Activated CD4-positive, alpha-beta T cell treated with anti-CD3 and anti-CD28 coated beads, Interleukin-2, amount 50 U/mL, for 1 hour (primary cell): ENCODE data around the gene C1orf52.

Experiments used
- DNase-seq: peaks from one replicate; pipeline ENCODE4 v3.0.0-alpha.2; 2020

C1orf52 gene

DNA sequence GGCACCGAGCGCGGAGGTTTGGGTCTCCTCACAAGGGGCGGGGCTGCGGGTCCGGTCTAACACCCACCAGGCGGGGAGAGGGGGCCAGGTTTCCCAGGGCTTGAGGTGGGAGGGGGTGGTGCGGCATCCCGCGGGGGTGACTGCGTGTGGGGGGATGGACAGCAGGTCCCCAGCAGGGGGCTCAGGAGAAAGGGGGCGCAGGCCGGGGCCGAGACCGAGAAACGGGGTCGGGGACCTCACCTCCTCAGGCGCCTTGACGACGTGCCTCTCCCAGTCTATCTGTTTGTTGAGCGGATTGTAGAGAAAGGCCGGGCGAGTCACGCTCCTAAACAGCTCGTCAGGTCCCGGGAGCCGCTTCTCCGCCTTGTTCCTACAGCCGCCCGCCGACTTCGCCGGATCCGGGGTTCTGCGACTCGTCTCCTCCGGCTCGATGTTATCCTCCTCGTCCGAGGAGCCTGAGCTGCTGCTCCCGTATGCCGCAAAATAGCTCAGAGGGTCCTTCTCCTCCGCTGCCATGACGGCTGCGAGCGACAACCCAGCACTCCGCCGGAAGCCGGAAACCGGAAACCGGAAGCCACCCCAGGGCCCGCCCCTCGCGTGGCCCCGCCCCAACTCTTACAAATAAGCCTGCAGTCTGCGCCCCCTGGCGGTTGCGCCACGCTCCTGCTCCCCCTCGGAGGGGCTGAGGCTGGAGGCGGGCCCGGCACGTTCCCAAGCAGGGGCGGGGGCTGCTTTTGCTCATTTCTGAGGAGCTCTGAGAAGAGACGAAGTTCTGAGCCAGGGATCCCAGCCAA, at the start of gene C1orf52:
Gene C1orf52 (minus strand): TSS at position 545 of the 794 bp plus-strand sequence. CDS start 29 bp downstream, at position 516.
- peak; percentile 96 for DNase-seq

DNA sequence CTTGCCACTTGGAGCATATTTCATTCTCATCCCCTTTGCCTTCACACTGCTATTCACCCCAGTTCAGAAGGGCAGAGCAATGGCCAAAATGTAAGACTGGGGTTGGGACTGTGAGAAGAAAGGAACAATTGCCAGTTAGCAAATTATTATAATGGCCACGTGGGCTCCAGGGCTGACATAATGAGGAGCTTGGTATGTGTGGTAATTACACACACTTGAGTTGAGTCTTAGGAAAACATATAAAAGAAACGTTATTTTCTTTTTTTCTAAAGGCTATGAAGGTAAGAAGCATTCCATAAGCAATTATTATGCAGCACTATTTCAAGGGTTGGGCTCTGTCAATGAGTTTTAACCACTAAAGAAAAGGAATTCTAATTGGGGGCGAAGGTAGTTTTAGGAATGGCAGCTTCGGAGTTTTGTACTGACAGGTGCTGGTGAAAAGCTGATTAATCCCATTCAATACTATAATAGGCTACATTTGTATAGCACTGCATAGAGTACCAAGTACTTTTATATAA, 49.4 kb upstream of the C1orf52 start:
- DNase-seq, result no peak

DNA sequence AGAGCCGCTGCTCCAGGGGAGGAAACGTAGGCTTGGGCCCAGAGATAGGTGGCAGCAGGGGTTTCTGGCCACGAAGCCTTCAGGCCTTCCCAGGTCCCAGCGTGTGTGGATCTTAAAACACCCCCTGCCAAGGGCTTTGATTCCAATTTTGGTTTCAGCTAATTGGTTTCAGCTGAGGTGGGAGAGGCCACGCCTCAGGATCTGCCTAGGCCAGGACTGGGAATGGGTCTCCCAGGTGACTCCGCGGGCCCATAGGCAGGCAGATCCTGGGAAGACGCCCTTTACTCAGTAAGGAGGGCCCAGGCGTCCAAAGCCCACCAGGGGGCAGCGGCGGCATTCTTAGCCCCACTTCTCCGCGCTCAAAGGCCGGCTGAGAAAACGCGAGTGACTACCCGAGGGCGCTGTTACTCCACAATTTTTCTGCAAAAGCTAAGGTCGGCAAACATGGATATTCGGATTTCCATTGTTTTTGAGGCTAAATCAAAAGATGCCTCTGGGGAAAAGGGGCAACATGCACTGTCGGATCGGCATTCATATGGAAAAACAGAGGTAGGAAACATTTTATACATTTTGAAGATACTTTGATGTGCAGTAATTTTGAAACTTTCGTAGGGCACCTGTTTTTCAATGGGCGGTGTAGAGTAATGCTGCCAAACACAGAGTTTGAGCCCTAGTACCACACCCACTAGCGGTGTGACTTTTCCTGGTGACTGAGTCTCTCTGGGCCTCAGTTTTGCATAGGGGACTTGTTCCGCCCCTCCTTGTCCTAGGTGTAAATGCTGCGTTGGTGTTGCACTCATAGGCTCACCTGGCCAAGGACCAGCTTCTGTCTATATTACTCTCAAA, 48.7 kb upstream of the C1orf52 start:
- DNase-seq, result peak; percentile 56

DNA sequence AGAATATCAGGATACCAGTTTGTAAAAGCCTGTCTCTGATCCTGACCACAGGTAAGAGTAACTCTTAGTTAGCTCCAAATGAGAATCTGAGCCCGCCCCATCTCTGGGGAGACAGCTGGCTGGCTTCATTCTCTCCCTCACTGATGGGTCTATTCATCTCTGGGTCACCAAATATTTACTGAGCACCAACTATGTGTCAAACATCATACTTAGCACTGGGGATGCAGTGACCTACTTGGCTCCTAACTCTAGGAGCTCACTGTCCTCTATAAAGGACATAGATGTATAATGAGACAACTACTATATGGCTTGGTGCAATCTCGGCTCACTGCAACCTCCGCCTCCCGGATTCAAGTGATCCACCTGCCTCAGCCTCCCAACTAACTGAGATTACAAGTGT, 46.8 kb upstream of the C1orf52 start:
- DNase-seq, result no peak

DNA sequence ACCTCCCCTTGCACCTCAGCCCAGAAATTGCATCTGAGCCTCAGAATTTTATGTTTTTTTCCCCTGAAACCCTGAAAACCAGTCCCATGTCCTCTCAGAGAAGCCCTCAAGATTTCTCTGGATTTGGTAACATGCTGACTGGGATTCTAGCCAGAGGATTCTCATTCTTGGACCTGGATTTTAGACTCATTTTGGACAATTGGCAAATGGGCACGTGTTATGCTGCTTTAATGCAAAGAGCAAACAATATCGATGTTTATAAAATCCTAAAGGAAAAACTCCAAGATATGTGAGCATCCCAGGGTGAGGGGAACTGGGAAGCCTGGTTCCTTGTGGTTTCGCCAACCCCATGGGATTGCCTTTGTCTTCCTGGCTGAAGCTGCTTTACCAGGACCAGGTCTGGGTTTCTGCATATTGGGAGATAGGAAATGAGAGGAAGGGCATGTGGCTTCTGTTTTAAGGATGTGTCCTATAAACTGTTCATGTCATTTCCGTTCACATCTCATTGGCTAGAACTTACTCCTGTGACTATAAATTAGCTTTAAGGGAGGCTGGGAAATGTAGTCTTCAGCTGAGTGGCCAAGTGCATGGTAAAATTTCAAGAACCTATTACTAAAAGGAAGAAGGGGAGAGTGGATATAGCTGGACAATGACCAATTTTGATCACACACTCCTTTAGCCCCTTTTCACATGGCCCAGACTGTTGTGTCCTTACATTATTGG, 44.1 kb upstream of the C1orf52 start:
- DNase-seq, result no peak

DNA sequence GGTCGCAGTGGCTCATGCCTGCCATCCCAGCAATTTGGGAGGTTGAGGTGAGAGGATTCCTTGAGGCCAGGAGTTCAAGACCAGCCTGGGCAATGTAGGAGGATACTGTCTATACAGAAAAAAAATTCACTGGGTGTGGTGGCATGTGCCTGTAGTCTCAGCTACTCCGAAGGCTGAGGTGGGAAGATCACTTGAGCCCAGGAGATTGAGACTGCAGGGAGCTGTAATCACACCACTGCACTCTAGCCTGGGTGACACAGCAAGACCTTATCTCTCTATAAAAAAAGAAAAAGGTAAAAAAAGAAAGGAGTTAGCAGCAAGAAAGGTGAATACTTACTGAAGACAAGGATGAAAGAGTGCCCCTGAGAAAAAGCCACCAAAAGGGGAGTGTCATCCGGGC, 40.7 kb upstream of the C1orf52 start:
- no peak for DNase-seq

DNA sequence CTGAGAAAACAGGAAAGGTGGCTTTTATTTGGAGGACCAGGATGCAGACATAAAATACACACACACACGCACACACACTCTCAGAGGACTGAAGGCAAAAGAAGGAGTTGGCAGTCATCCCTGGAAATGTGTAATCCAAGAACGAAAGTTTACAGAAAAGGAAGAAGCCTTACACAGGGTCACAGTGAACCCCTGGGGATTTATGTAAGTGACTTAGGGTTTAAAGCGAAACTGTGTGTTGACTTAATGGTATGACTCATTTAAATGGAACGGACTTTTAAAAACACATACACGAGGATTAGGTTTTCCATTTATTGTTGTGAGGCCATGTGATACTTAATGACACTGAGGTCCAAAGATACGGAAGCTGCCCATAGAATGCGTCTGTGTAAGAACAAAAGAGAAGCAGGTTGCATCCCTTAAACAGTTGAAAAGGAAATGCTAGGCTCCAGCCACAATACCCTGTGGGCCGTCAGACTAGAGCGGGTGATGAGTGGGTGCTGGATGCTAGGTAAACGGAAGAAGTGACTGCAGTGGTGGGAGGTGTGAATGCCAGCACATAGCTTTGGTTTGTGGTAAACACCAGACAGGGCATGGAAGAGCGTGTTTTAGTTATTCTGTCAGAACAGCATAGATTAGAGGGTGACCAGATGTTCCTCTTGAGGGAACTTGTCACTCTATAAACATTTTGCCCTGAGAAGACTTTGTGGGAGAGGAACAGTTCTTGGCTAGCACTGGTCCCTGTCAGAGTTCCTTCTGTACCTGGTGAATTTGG, 38.6 kb upstream of the C1orf52 start:
- peak; percentile 31 for DNase-seq

DNA sequence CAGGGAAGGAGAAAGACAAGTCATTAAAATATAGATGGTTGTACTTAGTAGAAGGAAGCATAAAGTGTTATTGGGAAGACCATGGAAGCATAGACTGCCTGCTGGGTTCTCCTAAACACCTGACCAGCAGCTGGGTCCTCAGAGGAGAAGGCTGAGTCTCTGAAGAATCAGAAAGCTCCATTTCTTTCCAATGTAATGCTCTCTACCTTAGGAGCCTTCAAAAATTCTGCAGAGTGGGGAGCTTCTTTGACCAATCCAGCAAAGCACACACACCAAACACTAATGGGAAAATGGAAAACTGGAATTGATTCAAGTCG, 38.0 kb upstream of the C1orf52 start:
- no peak for DNase-seq

DNA sequence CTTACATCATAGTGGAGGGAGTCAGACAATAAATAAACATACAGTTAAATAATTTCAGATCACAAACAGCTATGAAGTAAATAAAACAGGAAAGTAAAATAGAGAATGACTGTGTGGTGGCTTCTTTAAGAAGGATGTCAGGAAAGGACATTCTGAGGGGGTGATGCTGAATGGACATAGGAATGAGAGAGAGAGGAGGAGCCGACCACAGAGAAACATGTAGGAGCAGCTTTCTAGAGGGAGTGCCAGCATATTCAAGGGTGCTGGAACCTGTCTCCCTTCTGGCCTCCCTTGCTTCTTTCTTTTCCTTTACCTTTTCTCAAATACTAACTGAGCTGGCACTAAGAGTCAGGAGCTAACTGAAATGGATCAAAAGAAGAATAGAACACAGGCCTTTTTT, 37.5 kb upstream of the C1orf52 start:
- DNase-seq, result no peak

DNA sequence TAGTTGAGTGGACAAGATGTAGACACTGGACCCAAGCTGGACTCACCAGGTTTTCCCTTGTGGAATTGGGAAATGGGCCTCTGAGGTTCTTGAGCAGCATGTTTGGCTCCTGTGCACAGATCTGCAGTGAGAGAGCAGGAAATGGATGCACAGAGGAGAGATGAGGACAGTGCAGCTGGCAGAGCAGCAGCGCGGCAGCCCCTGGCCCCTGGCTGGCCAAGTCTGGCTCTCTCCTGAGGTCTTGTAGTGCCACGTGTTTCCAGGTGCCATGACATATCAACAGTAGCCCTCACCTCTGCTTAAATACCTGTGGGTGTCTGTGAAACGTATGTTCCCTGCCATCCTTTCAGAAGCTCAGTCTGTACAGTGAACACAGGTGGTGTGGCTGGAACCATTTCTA, 36.2 kb upstream of the C1orf52 start:
- no peak for DNase-seq

DNA sequence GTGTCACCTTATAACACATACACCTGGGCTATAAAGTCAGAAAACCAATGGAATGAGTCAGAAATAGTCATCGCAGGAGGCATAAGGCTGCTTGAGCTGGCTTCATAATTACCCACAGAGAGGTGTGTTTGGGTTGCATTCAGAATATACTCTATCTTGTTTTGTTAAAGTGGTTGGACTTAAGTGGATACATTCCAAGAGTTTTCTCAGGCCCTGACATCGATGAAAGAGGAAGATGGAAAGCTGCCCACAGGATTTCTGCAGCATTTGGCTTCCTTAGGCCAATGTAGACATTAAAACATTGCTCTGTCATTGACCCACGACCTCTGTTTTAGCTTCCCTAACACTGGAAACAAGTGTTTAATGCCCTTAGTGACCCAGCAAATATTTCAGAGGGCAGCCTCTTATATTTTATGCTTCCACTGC, 35.6 kb upstream of the C1orf52 start:
- DNase-seq, result no peak

DNA sequence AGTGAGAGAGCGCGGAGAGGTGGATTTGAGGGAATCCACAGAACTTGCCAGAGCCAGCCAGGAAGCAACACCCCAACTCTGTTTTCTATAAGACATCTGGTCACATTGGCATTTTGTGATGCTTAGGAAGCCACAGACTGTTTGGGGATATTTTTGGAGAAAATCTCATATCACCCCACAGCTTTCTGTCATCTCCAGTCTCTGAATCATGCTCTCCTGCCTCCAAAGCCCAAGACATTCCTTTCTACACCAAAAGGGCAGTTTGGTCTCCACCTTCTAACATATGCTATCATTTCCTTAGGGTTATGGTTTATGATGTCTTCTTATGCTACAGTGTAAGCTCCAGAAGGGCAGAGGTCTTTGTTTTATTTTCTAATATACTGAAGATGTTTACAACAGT, 31.4 kb upstream of the C1orf52 start:
- DNase-seq, result no peak

DNA sequence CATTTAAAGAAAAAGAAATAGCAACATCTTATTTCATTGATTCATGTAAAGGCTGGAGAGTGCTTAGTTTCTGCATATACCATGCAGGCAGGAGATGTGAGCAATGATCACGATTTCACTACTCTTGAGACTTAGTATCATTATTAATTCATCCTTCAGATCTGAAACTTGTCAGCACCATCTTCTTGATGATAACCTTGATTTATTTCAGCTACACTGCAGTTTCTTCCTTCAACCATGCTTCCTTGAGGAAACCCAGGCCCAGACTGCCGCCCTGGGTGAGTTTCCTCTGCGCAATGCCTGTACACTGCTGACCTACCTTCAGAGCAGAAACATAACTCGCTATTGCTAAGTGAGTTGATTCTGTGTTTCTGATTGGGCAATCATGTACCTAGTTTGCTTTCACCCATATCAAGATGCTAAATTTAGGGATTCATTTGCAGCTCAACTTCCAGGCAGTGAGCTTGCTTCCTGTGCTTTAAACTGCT, 30.4 kb upstream of the C1orf52 start:
- DNase-seq, result no peak

DNA sequence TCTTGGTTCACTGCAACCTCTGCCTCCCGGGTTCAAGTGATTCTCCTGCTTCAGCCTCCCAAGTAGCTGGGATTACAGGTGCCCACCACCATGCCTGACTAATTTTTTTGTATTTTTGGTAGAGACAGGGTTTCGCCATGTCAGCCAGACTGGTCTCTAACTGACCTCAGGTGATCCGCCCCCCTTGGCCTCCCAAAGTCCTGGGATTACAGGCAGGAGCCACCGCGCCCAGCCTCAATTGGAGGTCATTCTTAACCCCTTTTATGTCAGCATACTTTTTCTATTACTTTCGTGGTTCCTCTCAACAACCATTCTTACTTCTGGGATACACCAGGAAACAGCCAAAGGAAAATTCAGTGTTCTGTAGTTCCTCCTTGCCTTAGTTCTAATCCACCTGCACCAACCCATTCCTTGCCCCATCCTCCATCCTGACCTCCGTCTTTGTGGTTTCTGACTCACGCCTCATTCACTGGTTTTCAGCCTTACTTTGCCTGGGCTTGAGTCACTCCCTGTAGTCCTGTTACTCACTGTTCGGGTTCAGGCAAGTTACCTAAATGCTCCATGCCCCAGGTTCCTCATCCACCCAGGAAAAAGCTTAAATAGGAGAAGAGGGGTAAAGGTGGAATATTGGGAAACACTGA, 29.9 kb upstream of the C1orf52 start:
- DNase-seq, result no peak

DNA sequence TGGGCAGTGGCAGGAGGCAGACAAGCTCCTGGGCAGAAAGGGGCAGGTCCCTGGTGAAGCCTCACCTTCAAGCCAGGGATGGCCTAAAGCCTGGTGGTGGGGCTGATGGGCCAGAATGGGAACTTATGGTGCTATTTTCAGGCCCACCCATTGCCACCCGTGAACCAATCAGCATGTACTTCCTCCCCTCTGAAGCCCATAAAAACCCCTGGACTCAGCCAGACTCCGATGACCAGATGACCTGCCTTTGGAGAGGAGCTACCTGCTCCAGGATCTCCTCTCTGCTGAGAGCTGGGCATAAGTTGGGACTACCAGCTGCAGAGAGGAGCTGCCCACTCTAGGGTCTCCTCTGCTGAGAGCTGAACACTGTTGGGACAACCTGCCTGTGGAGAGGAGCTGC, 24.7 kb upstream of the C1orf52 start:
- no peak for DNase-seq

DNA sequence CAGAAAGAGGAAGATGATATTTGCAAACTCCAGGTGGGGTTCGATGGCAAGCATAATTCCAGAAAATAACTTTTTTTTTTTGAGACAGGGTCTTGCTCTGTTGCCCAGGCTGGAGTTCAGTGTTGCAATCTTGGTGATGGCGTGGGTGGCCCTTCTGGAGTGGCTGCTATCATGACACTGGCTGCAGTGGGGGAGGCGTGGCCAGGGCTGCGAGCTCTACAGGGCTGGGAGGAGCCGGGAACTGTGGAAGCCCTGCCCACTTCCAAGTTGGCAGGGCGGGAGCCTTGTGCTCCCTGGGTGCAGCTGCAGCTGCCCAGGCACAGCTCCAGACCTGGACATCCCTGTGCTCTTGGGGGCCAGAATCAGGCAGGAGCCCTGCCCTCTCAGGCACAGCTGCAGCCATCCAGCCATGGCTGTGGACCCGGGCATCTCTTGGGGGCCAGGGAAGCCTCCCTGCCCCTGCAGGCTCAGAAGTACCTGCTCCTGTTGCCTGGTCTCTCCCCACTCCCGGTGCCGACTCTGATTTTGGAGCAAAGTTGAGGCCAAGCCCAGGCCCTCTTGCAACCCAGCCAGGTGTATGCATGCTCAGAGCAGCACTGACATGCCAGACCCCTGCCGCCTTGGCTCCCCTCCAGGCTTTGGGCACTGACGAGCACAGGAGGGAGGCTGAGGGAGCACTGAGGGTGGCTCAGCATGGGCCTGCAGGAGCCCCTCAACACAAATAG, 24.2 kb upstream of the C1orf52 start:
- DNase-seq, result no peak

DNA sequence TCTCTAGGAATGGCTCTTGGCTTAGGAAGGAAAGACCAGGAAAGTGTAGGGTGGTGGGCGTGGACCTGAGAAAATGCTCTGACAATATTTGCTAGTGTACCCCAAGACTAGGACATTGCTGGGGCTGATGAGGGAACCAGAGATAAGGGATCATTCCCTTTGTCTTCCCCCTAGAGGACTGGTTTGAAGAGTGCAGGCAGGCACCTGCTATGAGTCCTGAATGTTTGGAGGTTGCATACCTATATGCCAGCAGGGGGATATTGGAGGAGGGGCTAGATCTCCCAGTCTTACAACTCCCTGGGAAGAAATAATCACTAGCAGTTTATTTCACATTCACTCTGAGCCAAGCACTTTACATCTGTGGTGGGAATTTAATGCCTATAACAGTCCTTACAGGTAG, 23.0 kb upstream of the C1orf52 start:
- no peak for DNase-seq

DNA sequence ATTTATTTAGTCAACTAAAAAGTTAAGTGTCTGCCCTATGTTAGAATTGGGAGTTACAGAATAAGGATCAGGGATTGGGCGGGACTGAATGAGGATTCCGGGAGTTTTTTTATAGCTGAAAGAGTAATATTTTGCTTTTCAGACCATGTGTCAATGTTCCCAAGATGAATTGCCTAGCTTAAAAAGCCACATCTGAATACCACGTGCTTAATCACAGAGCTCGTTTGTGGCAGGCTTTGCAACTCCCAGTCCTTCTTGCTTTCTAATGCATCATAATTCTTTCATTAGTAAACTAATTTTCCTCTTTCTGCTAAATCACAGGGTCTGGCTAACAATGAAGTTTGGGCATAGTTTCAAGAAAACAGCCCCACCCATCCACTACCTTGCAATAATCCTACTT, 21.2 kb upstream of the C1orf52 start:
- DNase-seq, result no peak

DNA sequence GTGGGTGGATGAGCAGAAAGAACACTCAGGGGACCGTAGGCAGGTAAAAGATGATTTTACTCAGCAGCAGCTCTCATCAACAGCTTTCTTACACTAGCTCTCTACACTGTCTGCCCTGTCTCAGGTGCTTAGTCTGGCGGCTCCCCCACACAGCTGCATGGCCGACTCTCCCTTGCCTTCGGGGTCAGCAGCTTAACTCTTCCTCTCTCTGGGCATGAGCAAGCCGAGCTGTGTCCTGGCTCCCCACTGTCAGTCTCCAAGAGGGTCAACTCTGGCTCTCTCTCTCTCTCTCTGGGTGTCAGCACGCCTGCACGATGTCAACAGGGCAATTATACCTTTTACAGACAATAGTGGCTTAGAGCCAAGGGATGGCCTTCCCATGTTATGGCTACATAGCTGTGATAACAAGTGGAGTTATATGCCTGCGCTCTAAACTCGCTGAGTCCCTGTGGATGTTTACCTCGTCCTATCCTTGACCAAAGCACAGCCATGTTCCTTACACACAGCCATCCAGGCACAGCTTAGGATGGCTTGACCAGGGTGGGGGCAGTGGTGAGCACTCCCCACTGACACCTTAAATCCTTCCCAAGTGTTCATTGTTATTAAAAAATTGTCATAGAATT, 20.1 kb upstream of the C1orf52 start:
- DNase-seq, result no peak

DNA sequence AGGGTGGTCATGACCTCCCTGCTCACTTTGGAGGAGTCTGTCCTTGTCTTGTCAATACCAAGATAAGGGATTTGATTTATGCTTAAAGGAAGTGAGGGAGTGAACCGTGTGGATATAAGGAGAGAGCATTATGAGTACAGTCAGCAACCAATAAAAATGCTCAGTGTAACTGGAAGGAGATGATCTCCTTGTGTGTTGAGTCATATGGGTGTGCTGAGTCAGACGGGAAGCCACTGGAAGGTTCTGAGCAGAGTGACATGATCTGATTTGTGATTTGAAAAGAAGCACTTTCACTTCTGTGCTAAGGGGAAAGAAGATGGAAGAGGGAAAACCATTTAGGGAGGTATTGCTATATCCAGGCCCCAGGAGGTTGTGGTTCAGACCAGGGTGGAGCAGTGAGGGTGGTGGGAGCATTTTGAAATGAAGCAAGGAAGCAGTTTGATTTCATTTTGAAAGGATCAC, 19.4 kb upstream of the C1orf52 start:
- DNase-seq, result no peak

DNA sequence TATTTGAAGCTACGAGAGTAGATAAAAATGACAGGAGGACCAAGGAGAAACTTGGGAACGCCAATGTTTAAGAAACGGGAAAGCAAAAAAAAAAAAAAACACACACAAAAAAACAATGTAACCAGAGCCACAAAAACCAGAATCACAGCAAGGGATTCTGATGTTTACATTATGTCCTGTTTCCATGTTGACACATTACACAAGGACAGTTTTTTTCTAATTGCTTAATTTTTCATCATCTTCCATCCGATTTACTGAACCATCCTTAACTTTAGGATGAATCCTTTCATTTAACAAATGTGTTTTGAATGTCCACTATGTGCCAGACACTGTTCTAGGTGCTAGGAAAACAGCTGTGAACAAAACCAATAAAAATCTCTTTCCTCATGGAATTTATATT, 18.3 kb upstream of the C1orf52 start:
- no peak for DNase-seq
